Fibroblast of lung (primary cell): ENCODE data around the gene DEFB124. TPM values are rescaled to one million over a fixed set of nuclear protein-coding genes. Genes with fewer than 3 reads are reported as not detected.

Experiments
- DNase-seq, 2 donors: peaks; one replicate each; pipeline versions ENCODE4 v3.0.0 to v3.0.0-alpha.2; 2010; ENCODE audit warnings: low read depth in 2 of 2
- H2AFZ ChIP-seq: 2 replicates; pipeline ENCODE4 v1.5.1; 2012; ENCODE audit warnings: low read length, control low read depth, inconsistent platforms
- H3K27ac ChIP-seq: 2 replicates; pipeline ENCODE4 v1.5.1; 2011; ENCODE audit warnings: low read length, control low read depth; ENCODE audit not compliant: insufficient read depth
- H3K27me3 ChIP-seq: 2 replicates; pipeline ENCODE4 v1.5.1; 2011; ENCODE audit warnings: mild to moderate bottlenecking, low read length; ENCODE audit not compliant: control insufficient read depth, insufficient read depth
- H3K36me3 ChIP-seq: 2 replicates; pipeline ENCODE4 v1.5.1; 2011; ENCODE audit warnings: low read length; ENCODE audit not compliant: control insufficient read depth, insufficient read depth
- H3K4me1 ChIP-seq: 2 replicates; pipeline ENCODE4 v1.5.1; 2011; ENCODE audit warnings: low read length; ENCODE audit not compliant: control insufficient read depth, insufficient read depth; ENCODE audit errors: extremely low read depth
- H3K4me2 ChIP-seq: 2 replicates; pipeline ENCODE4 v1.5.1; 2011; ENCODE audit warnings: low read length, control low read depth; ENCODE audit not compliant: insufficient read depth; ENCODE audit errors: extremely low read depth
- H3K4me3 ChIP-seq, 4 experiments: fragments of 200-600 bp in 1 of 4; sonication (generic) in 1 of 4; replicated peaks in 1 of 4; 2 replicates each; pipeline ENCODE4 v1.5.1; 2011 to 2016; ENCODE audit warnings: low read length in 4 of 4, low read depth in 3 of 4, mild to moderate bottlenecking in 3 of 4, control low read depth in 2 of 4, inconsistent platforms in 1 of 4, mixed read lengths in 1 of 4; ENCODE audit not compliant: insufficient read depth in 1 of 4; ENCODE audit errors: control extremely low read depth in 1 of 4
- H3K79me2 ChIP-seq: 2 replicates; pipeline ENCODE4 v1.5.1; 2012; ENCODE audit warnings: mild to moderate bottlenecking, low read length, inconsistent platforms; ENCODE audit not compliant: control insufficient read depth, insufficient read depth
- H3K9ac ChIP-seq: 2 replicates; pipeline ENCODE4 v1.5.1; 2011; ENCODE audit warnings: mild to moderate bottlenecking, low read length, control low read depth; ENCODE audit not compliant: insufficient read depth
- H3K9me3 ChIP-seq: 2 replicates; pipeline ENCODE4 v1.5.1; 2012; ENCODE audit warnings: low read depth, low read length; ENCODE audit not compliant: control insufficient read depth, insufficient read depth
- H4K20me1 ChIP-seq: 2 replicates; pipeline ENCODE4 v1.5.1; 2011; ENCODE audit warnings: low read length; ENCODE audit not compliant: control insufficient read depth, insufficient read depth; ENCODE audit errors: extremely low read depth
- CTCF ChIP-seq, 2 donors: IDR thresholded peaks in 1 of 2; conservative IDR thresholded peaks in 1 of 2; 1 replicate in 1 of 2; 2 replicates in 1 of 2; pipeline ENCODE4 v1.5.1; 2011 to 2012; ENCODE audit warnings: low read length in 2 of 2, control low read depth in 1 of 2, inconsistent platforms in 1 of 2, low read depth in 1 of 2, mild to moderate bottlenecking in 1 of 2
- EZH2 ChIP-seq: IDR thresholded peaks from 2 replicates; pipeline ENCODE4 v1.5.1; 2012; ENCODE audit warnings: low read length, control low read depth, mild to moderate bottlenecking; ENCODE audit errors: missing control alignments
- polyA plus RNA-seq, 2 donors: library from polyadenylated mRNA; depleted of rRNA in 1 of 2; stranded (reverse) in 1 of 2; unstranded in 1 of 2; fragments of >200 nt; gene quantifications; 2 replicates each; pipeline ENCODE4 v1.2.1, GENCODE V29; 2011 to 2012; ENCODE audit warnings: missing spikeins in 1 of 2
- total RNA-seq: library from RNA; depleted of rRNA; stranded (reverse); fragments of >200 nt; gene quantifications from 2 replicates; pipeline ENCODE4 v1.2.1, GENCODE V29; 2014

The DEFB124 gene
- total and polyA plus RNA-seq, 2 donors (not counting 1 experiment from before 2014, with no cell fraction given): not detected

- Histone ChIP-seq H3K27me3 (peaks cover 3% of the 10 kb centered on the region), H3K9ac (no peak overlapping the region), H3K27ac (no peak overlapping the region), H3K4me3 (no peak overlapping the region), H3K79me2 (no peaks in the 10 kb centered on the region), H3K9me3 (no peaks in the 10 kb centered on the region), H2AFZ (no peak overlapping the region), H3K4me2 (no peak overlapping the region), H3K36me3 (no peaks in the 10 kb centered on the region), H3K4me1 (peaks cover 11% of the 10 kb centered on the region), H4K20me1 (no peaks in the 10 kb centered on the region)
- DNase-seq: peak; percentile 31
- TF ChIP-seq CTCF (conservative IDR thresholded peaks at IDR 0.05 in 1 of 2, IDR thresholded peaks at IDR 0.05 in 1 of 2; ENCODE audit: low read depth in 1 of 2, low read length in 2 of 2) (peak; percentile 31 to 48), EZH2 (no peak)
These were observed 19.2 kb upstream of the DEFB124 start for GRCh38 chr20:31494131-31494530.

- Histone ChIP-seq H3K4me2 (no peak overlapping the region), H4K20me1 (no peaks in the 10 kb centered on the region), H3K9me3 (no peaks in the 10 kb centered on the region), H3K27me3 (peaks cover 6% of the 10 kb centered on the region), H3K27ac (no peak overlapping the region), H2AFZ (no peak overlapping the region), H3K9ac (no peak overlapping the region), H3K4me1 (no peaks in the 10 kb centered on the region), H3K79me2 (no peaks in the 10 kb centered on the region), H3K36me3 (no peaks in the 10 kb centered on the region), H3K4me3 (no peak overlapping the region)
- DNase-seq: no peak
- TF ChIP-seq EZH2 (no peak), CTCF (conservative IDR thresholded peaks at IDR 0.05 in 1 of 2, IDR thresholded peaks at IDR 0.05 in 1 of 2; ENCODE audit: low read depth in 1 of 2, low read length in 2 of 2) (no peak)
These were observed 15.8 kb upstream of the DEFB124 start for GRCh38 chr20:31490752-31491151.

GRCh38 chr20:31489152-31489551, 14.2 kb upstream of the DEFB124 start:
- no peak for DNase-seq
- Histone ChIP-seq H3K27ac (no peak overlapping the region), H3K79me2 (no peaks in the 10 kb centered on the region), H4K20me1 (no peaks in the 10 kb centered on the region), H3K4me3 (no peak overlapping the region), H3K4me1 (no peaks in the 10 kb centered on the region), H3K27me3 (peaks cover 10% of the 10 kb centered on the region), H3K4me2 (no peak overlapping the region), H2AFZ (no peak overlapping the region), H3K9me3 (no peaks in the 10 kb centered on the region), H3K36me3 (no peaks in the 10 kb centered on the region), H3K9ac (no peak overlapping the region)
- TF ChIP-seq CTCF (conservative IDR thresholded peaks at IDR 0.05 in 1 of 2, IDR thresholded peaks at IDR 0.05 in 1 of 2; ENCODE audit: low read depth in 1 of 2, low read length in 2 of 2) (no peak), EZH2 (no peak)
